ENCODE results near the gene KLF11. TPM values are rescaled to one million over a fixed set of nuclear protein-coding genes. Genes with fewer than 3 reads are reported as not detected.

The KLF11 gene
- total and polyA plus RNA-seq, 2 of the 8 experiments (the other 6 are each of a cell fraction or from before 2014, with no cell fraction given): 6.4 to 10.1 TPM

DNA sequence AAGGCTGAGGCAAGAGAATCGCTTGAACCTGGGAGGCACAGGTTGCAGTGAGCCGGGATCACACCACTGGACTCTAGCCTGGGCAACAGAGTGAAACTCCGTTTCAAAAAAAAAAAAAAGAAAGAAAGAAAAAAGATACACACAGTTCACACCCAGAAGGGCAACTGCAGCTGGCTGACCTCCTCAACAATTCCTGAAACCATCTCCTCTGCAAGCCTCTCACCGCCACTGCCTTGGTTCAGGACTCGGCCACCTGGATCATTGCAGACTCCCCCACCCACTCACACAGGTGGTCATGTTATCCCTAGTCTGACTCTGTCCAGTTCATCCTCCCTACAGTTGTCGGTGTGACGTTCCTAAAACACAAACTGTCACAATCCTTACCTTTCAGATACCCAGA is 34.7 kb downstream of the KLF11 start:
- Histone ChIP-seq H4K91ac (replicated peaks; ENCODE audit: insufficient read length, low read length) (no peak overlapping the region), H3K36me3 (ENCODE audit: control insufficient read depth in 2 of 4, insufficient read depth in 4 of 4, low read length in 3 of 4) (no peaks in the 10 kb centered on the region), H3K4me3 (ENCODE audit: extremely low read depth in 1 of 4, insufficient read depth in 2 of 4, low read depth in 3 of 4, low read length in 4 of 4) (no peak overlapping the region), H4K5ac (ENCODE audit: insufficient read length, low read depth, low read length) (no peak overlapping the region), H2AK5ac (ENCODE audit: low read depth, low read length) (peak overlapping the region; percentile 15; the same call in 1 of the 2 replicates), H3K9me3 (ENCODE audit: insufficient read depth in 2 of 2, low read depth in 1 of 2, low read length in 1 of 2) (no peaks in the 10 kb centered on the region), H2BK12ac (ENCODE audit: low read depth, low read length) (no peak overlapping the region), H2BK5ac (ENCODE audit: low read depth, low read length) (no peak overlapping the region), H4K8ac (ENCODE audit: extremely low read depth, insufficient read depth, low read length) (no peak overlapping the region), H3K14ac (ENCODE audit: insufficient read length) (no peak overlapping the region), H3K27ac (ENCODE audit: low read depth, low read length) (no peak overlapping the region), H4K20me1 (replicated peaks in 1 of 2; ENCODE audit: control insufficient read depth in 1 of 2, insufficient read depth in 2 of 2, low read length in 2 of 2) (no peaks in the 10 kb centered on the region), H3K27me3 (replicated peaks in 1 of 4; ENCODE audit: control insufficient read depth in 3 of 4, extremely low read depth in 1 of 4, insufficient read depth in 3 of 4, low read length in 3 of 4) (peaks cover 14 to 32% (median 25%) of the 10 kb centered on the region in 4 experiments), H3K79me2 (ENCODE audit: control insufficient read depth in 1 of 2, insufficient read depth in 2 of 2, low read length in 2 of 2) (no peaks in the 10 kb centered on the region), H3K4me2 (ENCODE audit: insufficient read depth in 1 of 2, low read depth in 2 of 2, low read length in 2 of 2) (no peak overlapping the region; a peak in 1 of 4 replicates), H2BK20ac (ENCODE audit: low read length) (no peak overlapping the region), H3K9ac (replicated peaks in 1 of 4; ENCODE audit: extremely low read depth in 1 of 4, low read depth in 3 of 4, low read length in 3 of 4) (no peak overlapping the region), H3K4ac (replicated peaks; ENCODE audit: insufficient read length, low read depth, low read length) (no peak overlapping the region), H3K23me2 (ENCODE audit: low read depth, low read length) (peaks cover 10% of the 10 kb centered on the region; the same call in 1 of the 2 replicates), H2BK120ac (replicated peaks; ENCODE audit: low read depth, low read length) (no peak overlapping the region), H3K56ac (replicated peaks; ENCODE audit: insufficient read length, low read depth, low read length) (no peak overlapping the region), H3K23ac (ENCODE audit: insufficient read length) (no peak overlapping the region), H3K4me1 (replicated peaks in 1 of 4; ENCODE audit: control insufficient read depth in 3 of 4, insufficient read depth in 4 of 4, low read length in 3 of 4) (peaks cover 2 to 13% (median 9%) of the 10 kb centered on the region in 4 experiments; a peak in 4 of 7 replicates), H2AFZ (ENCODE audit: low read length) (no peak overlapping the region), H3K79me1 (ENCODE audit: low read depth, low read length) (no peaks in the 10 kb centered on the region), H2BK15ac (ENCODE audit: low read length) (no peak overlapping the region; the same call in 1 of the 2 replicates), H3K18ac (ENCODE audit: extremely low read depth, low read length) (no peak overlapping the region)
- POLR2A ChIA-PET (ENCODE audit: partially characterized antibody): interaction anchor here (1.3 to 1.5 kb wide), 2 partner anchors 18 to 35 kb away, joined by 3 to 5 read pairs; partner anchors contain the start of gene KLF11
- 95% methylated on average over 6 of the region's 7 CpGs; no CpG with 5 or more reads in 1 of the 2 experiments for WGBS, 2 experiments (ENCODE audit: extremely low coverage in 1 of 2, insufficient coverage in 1 of 2, insufficient read length in 1 of 2, insufficient replicate concordance in 2 of 2, low coverage in 1 of 2, low lambda C conversion rate in 2 of 2, missing lambda C conversion rate in 1 of 2)
- DNase-seq (ENCODE audit: low read depth in 1 of 2, low spot score in 2 of 2): no peak
- no peak for TF ChIP-seq KDM4A (IDR thresholded peaks at IDR 0.05; ENCODE audit: low read depth, low read length, severe bottlenecking)
- TF ChIP-seq TBP (IDR thresholded peaks at IDR 0.05; ENCODE audit: low read depth, low read length): no peak
- TF ChIP-seq NRF1 (IDR thresholded peaks at IDR 0.05; ENCODE audit: low read depth, low read length): no peak
- no peak for TF ChIP-seq SP1 (IDR thresholded peaks at IDR 0.05; ENCODE audit: low read depth, low read length)
- TF ChIP-seq GABPA (IDR thresholded peaks at IDR 0.05; ENCODE audit: borderline replicate concordance, insufficient read depth, low read length): no peak
- TF ChIP-seq TEAD4 (IDR thresholded peaks at IDR 0.05; ENCODE audit: low read depth, low read length): no peak
- no peak for TF ChIP-seq BACH1 (IDR thresholded peaks at IDR 0.05; ENCODE audit: low read length)
- TF ChIP-seq EGR1 (IDR thresholded peaks at IDR 0.05; ENCODE audit: borderline replicate concordance, low read depth, low read length): no peak
- no peak for TF ChIP-seq SRF (IDR thresholded peaks at IDR 0.05; ENCODE audit: low read depth, low read length)
- TF ChIP-seq JUN (IDR thresholded peaks at IDR 0.05; ENCODE audit: low read depth, low read length): no peak
- no peak for TF ChIP-seq YY1 (IDR thresholded peaks at IDR 0.05; ENCODE audit: low read depth, low read length)
- TF ChIP-seq SIN3A (conservative IDR thresholded peaks at IDR 0.05 in 1 of 2, IDR thresholded peaks at IDR 0.05 in 1 of 2; ENCODE audit: low read depth in 1 of 2, low read length in 2 of 2): no peak
- no peak for FAIRE-seq
- CTCF ChIA-PET (ENCODE audit: partially characterized antibody): interaction anchor here (1.0 to 20.0 kb wide), 5 partner anchors 16 to 358 kb away, joined by 3 to 429 read pairs (median 7); no protein-coding TSS in a partner anchor
